HCT116 (cell line): ENCODE results near the gene RBM27. TPM values are rescaled to one million over a fixed set of nuclear protein-coding genes. Genes with fewer than 3 reads are reported as not detected.

Experiments
- ATAC-seq: fragments of 200-7000 bp; cut with Tn5 transposase; 2 replicates; pipeline ENCODE4 v1.9.1; 2020; ENCODE audit warnings: mild to moderate bottlenecking, moderate library complexity
- BruUV-seq: library from RNA; stranded (reverse); fragments of 400-500 nt; replicated peaks from 2 replicates; lab custom pipeline; 2021; lab: Mats Ljungman, UMichigan
- CTCF ChIA-PET: fragments of 300-600 bp; sonication (Branson Sonifier 250); formaldehyde crosslinking; loops from one replicate; lab custom pipeline; 2021; ENCODE audit warnings: antibody characterized with exemption; lab: Charles Lee
- POLR2A ChIA-PET: fragments of 300-600, 350-600 bp; sonication (Branson Sonifier 250); formaldehyde crosslinking; loops from one replicate; lab custom pipeline; 2021; ENCODE audit warnings: antibody characterized with exemption; lab: Charles Lee
- RAD21 ChIA-PET, 2 experiments: fragments of 300-600 bp; sonication (Branson Sonifier 250); formaldehyde crosslinking; loops; one replicate each; lab custom pipeline; 2023; ENCODE audit warnings: low total read pairs in 2 of 2; ENCODE audit not compliant: uncharacterized antibody in 2 of 2, unreplicated experiment in 2 of 2, low non-redundant PET in 1 of 2; lab: Charles Lee
- DNase-seq: peaks from one replicate; pipeline ENCODE4 v3.0.0-alpha.2; 2010; ENCODE audit warnings: low read depth, low spot score
- H2AFZ ChIP-seq: fragments of 200-600 bp; shearing (Covaris generic), sonication (generic); 2 replicates; pipeline ENCODE4 v1.6.1; 2017; ENCODE audit warnings: low read depth, mixed run types, mixed read lengths, antibody characterized with exemption, low read length; ENCODE audit not compliant: poor library complexity, severe bottlenecking
- H3K27ac ChIP-seq: 2 replicates; pipeline ENCODE4 v1.5.1; 2012; ENCODE audit warnings: low read depth, low read length
- H3K27me3 ChIP-seq: fragments of 200-600 bp; sonication (generic); 2 replicates; pipeline ENCODE4 v1.6.1; 2016; ENCODE audit warnings: mixed run types, low read length, mixed read lengths; ENCODE audit not compliant: insufficient read depth
- H3K36me3 ChIP-seq, 2 experiments: fragments of 200-500 bp in 1 of 2; fragments of 200-600 bp in 1 of 2; sonication (Bioruptor generic) in 1 of 2; sonication (generic) in 1 of 2; 2 replicates each; pipeline versions ENCODE4 v1.5.1 to v1.6.1; 2014 to 2016; ENCODE audit warnings: low read length in 2 of 2, inconsistent platforms in 1 of 2, mixed read lengths in 1 of 2, mixed run types in 1 of 2; ENCODE audit not compliant: insufficient read depth in 2 of 2, control insufficient read depth in 1 of 2
- H3K4me1 ChIP-seq, 2 experiments: fragments of 200-600 bp in 1 of 2; sonication (generic) in 1 of 2; 2 replicates each; pipeline versions ENCODE4 v1.5.1 to v1.6.1; 2012 to 2017; ENCODE audit warnings: low read length in 2 of 2, inconsistent platforms in 1 of 2, mild to moderate bottlenecking in 1 of 2, mixed read lengths in 1 of 2, mixed run types in 1 of 2, moderate library complexity in 1 of 2; ENCODE audit not compliant: insufficient read depth in 2 of 2, control insufficient read depth in 1 of 2
- H3K4me2 ChIP-seq: fragments of 200-600 bp; sonication (generic); 2 replicates; pipeline ENCODE4 v1.6.1; 2017; ENCODE audit warnings: mixed run types, low read length, mixed read lengths
- H3K4me3 ChIP-seq, 2 experiments: fragments of 200-600 bp in 1 of 2; sonication (generic) in 1 of 2; replicated peaks in 1 of 2; 2 replicates each; pipeline ENCODE4 v1.5.1; 2011 to 2016; ENCODE audit warnings: low read length in 2 of 2, control low read depth in 1 of 2, low read depth in 1 of 2, mild to moderate bottlenecking in 1 of 2, mixed read lengths in 1 of 2, mixed run types in 1 of 2
- H3K79me2 ChIP-seq: fragments of 200-600 bp; sonication (generic); 2 replicates; pipeline ENCODE4 v1.6.1; 2017; ENCODE audit warnings: mild to moderate bottlenecking, mixed run types, low read length, moderate library complexity, mixed read lengths; ENCODE audit not compliant: insufficient read depth
- H3K9ac ChIP-seq: fragments of 200-600 bp; sonication (generic); 2 replicates; pipeline ENCODE4 v1.6.1; 2016; ENCODE audit warnings: low read length, mixed read lengths
- H3K9me2 ChIP-seq: fragments of 200-600 bp; sonication (generic), shearing (Covaris generic); 2 replicates; pipeline ENCODE4 v1.6.1; 2017; ENCODE audit warnings: mixed run types, mild to moderate bottlenecking, moderate library complexity; ENCODE audit not compliant: insufficient read depth
- H3K9me3 ChIP-seq, 2 experiments: fragments of 200-500 bp in 1 of 2; fragments of 200-600 bp in 1 of 2; sonication (Bioruptor generic) in 1 of 2; sonication (generic) in 1 of 2; 2 replicates each; pipeline ENCODE4 v1.6.1; 2014 to 2017; ENCODE audit warnings: low read length in 2 of 2, mixed read lengths in 2 of 2, inconsistent platforms in 1 of 2, low read depth in 1 of 2, mild to moderate bottlenecking in 1 of 2, mixed run types in 1 of 2, moderate library complexity in 1 of 2; ENCODE audit not compliant: control insufficient read depth in 1 of 2, insufficient read depth in 1 of 2
- H4K20me1 ChIP-seq: fragments of 200-600 bp; sonication (generic), shearing (Covaris generic); 2 replicates; pipeline ENCODE4 v1.6.1; 2017; ENCODE audit warnings: mixed run types, mild to moderate bottlenecking, moderate library complexity; ENCODE audit not compliant: insufficient read depth
- ATF3 ChIP-seq: IDR thresholded peaks from 2 replicates; pipeline ENCODE4 v1.6.1; 2012
- CEBPB ChIP-seq: IDR thresholded peaks from 2 replicates; pipeline ENCODE4 v1.6.1; 2012; ENCODE audit warnings: low read depth
- EZH2phosphoT487 ChIP-seq: fragments of 200-600 bp; IDR thresholded peaks from 2 replicates; pipeline ENCODE4 v1.6.1; 2018; ENCODE audit warnings: antibody characterized with exemption, borderline replicate concordance
- MAX ChIP-seq: IDR thresholded peaks from 2 replicates; pipeline ENCODE4 v1.6.1; 2012
- REST ChIP-seq: IDR thresholded peaks from 2 replicates; pipeline ENCODE4 v1.6.1; 2012; ENCODE audit warnings: low read depth
- SIN3A ChIP-seq: IDR thresholded peaks from 2 replicates; pipeline ENCODE4 v1.6.1; 2012; ENCODE audit warnings: low read depth
- SP1 ChIP-seq: IDR thresholded peaks from 2 replicates; pipeline ENCODE4 v1.6.1; 2012; ENCODE audit warnings: low read depth
- intact Hi-C: fragments of 100-400 bp; cut with micrococcal nuclease; formaldehyde crosslinking; loops from 2 replicates; pipeline ENCODE4 v1.10.0; 2022
- total RNA-seq: library from RNA; stranded (reverse); gene quantifications from one replicate; pipeline ENCODE4 v1.2.1, GENCODE V29; 2021; ENCODE audit not compliant: unreplicated experiment

The RBM27 gene
- total RNA-seq, 1 experiment from 2014 or later = 15.2 TPM

GRCh38 chr5:146203011-146203871 lies at the start of gene RBM27 (continued):
- TF ChIP-seq REST = no peak

GRCh38 chr5:146158255-146158654 lies 45.1 kb upstream of the RBM27 start:
- Histone ChIP-seq H3K27me3 (no peaks in the 10 kb centered on the region), H3K9ac (no peak overlapping the region), H3K9me2 (no peaks in the 10 kb centered on the region), H3K27ac (no peak overlapping the region), H4K20me1 (no peaks in the 10 kb centered on the region), H3K4me1 (no peaks in the 10 kb centered on the region), H2AFZ (no peak overlapping the region), H3K4me3 (no peak overlapping the region), H3K36me3 (peaks cover 53 to 66% of the 10 kb centered on the region in 2 experiments), H3K79me2 (peaks cover 5% of the 10 kb centered on the region; the same call in 1 of the 2 replicates), H3K9me3 (no peaks in the 10 kb centered on the region), H3K4me2 (no peak overlapping the region)
- ChIA-PET CTCF (no interaction called here), RAD21 (no interaction called here), POLR2A (no interaction called here)
- no TSS peak for BruUV-seq
- ATAC-seq = no peak
- intact Hi-C loops = no loop called here
- TF ChIP-seq SIN3A (no peak), MAX (no peak), ATF3 (no peak), EZH2phosphoT487 (no peak), CEBPB (no peak), SP1 (no peak)
- DNase-seq = no peak
